Cardiac atrium fibroblast (primary cell): ENCODE data around the gene TMEM42. TPM values are rescaled to one million over a fixed set of nuclear protein-coding genes. Genes with fewer than 3 reads are reported as not detected.

Experiments
- total RNA-seq: library from RNA; depleted of rRNA; stranded (reverse); fragments of >200 nt; gene quantifications from 2 replicates; pipeline ENCODE4 v1.2.3, GENCODE V29; 2015

TMEM42 gene
- 13.5 and 35.2 TPM in 2 replicates for total RNA-seq

DNA sequence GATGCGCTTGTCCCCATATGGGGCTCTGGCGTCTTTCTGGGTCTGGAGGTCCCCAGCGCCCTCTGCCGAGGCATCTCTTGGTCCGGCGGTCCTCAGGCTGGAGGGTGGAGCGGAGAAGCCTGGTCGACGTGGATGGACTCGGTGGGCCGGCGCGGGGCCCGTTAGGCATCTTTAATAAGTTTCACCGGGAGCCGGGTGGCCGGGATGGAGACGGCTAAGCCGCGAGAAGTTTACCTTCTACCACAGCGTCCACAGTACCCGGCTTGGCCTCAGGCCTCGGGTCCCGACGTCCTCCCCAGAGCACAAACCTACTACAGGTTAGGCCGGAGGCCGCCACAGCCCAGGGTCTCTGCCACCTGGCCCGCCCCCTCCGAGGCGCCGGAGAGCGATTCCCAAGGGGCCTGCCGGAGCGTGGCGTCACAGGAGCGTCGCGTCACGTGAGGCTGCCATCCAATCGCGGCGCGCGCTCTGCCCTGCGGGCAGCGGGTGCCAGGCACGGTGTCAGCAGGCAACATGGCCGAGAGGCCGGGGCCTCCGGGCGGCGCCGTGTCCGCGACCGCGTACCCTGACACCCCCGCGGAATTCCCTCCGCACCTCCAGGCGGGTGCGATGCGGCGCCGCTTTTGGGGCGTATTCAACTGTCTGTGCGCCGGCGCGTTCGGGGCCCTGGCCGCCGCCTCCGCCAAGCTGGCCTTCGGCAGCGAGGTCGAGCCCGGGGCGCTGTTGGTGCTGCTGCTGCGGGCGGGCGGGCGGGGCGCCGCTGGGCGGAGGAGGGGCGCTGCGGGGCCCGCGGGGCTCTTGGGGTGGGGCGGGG lies at the start of gene TMEM42:
TMEM42 (plus strand) TSS at position 501 of the 814 bp plus-strand sequence; CDS start at position 514, 13 bp downstream.

DNA sequence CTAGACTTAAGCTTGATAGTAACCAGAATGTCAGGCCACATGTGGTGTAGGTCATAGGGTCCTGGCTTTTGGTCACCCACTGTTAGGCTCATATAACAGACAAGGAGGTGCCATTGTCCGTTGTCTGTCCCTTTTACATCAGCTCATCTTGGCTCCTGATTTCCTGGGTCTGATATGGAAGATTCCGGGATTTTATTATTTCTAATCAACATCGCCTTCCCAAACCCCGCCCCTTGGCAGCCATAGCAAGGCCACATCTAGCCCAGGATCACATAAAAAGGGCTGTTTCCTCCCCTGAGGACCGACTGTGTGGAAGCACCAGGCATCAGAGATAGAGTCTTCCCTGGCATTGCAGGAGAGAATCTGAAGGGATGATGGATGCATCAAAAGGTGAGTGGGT lies 12.6 kb downstream of the TMEM42 start, which contains the start of gene TGM4:
TGM4 (plus strand) TSS at position 301 of the 400 bp plus-strand sequence; CDS start at position 372, 71 bp downstream.

Other genes with a start within 250 kb of the TMEM42 start
- gene ZNF197, start 236.9 kb upstream of the TMEM42 start, total RNA-seq: 10.5 and 10.8 TPM in 2 replicates
- gene ZNF35, start 213.2 kb upstream of the TMEM42 start, total RNA-seq: 7.3 and 9.9 TPM in 2 replicates
- 3.6 and 5.4 TPM in 2 replicates for gene ZNF502, start 149.3 kb upstream of the TMEM42 start, total RNA-seq
- 3.1 and 11.9 TPM in 2 replicates for gene ZNF501, start 132.3 kb upstream of the TMEM42 start, total RNA-seq
- 17.5 and 19.0 TPM in 2 replicates for gene KIAA1143, start 100.3 kb upstream of the TMEM42 start, total RNA-seq
- 4.2 and 5.4 TPM in 2 replicates for gene KIF15, start 100.1 kb upstream of the TMEM42 start, total RNA-seq
- gene TGM4, start 12.7 kb downstream of the TMEM42 start, total RNA-seq: not detected in 2 replicates
- 54.0 and 64.3 TPM in 2 replicates for gene ZDHHC3, start 114.3 kb downstream of the TMEM42 start, total RNA-seq
- 50.7 and 55.6 TPM in 2 replicates for gene EXOSC7, start 114.3 kb downstream of the TMEM42 start, total RNA-seq
- 202 and 203 TPM in 2 replicates for gene CLEC3B, start 164.4 kb downstream of the TMEM42 start, total RNA-seq